ENCODE data around the gene SORCS2.

The SORCS2 gene

DNA sequence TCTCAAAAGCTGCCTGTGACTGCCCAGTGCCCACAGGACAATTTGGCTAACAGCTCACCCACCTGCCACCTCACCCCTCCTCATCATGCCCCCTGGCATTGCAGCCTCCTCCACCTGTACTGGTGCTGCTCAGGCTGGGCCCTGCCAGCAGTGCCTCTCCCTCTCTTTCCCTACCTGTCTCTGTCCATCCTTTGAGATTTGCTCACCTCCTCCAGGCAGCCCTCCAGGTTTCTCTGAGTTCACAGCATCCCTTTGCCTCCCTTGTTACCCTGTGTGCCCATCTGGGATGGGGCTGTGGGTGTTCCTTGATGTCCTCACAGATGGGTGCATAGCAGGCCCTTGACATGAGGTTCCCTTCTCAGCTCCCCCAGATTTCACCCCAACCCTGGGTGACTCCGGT is 522.4 kb downstream of the SORCS2 start:
- TF ChIP-seq CTCF (IDR thresholded peaks at IDR 0.05; ENCODE audit: extremely low read depth, missing control alignments), result no peak
- DNase-seq (ENCODE audit: low spot score), result no peak

GRCh38 chr4:7715271-7716009 is 523.1 kb downstream of the SORCS2 start:
- no peak for TF ChIP-seq CTCF (IDR thresholded peaks at IDR 0.05; ENCODE audit: extremely low read depth, missing control alignments)
- no peak for DNase-seq (ENCODE audit: low spot score)

DNA sequence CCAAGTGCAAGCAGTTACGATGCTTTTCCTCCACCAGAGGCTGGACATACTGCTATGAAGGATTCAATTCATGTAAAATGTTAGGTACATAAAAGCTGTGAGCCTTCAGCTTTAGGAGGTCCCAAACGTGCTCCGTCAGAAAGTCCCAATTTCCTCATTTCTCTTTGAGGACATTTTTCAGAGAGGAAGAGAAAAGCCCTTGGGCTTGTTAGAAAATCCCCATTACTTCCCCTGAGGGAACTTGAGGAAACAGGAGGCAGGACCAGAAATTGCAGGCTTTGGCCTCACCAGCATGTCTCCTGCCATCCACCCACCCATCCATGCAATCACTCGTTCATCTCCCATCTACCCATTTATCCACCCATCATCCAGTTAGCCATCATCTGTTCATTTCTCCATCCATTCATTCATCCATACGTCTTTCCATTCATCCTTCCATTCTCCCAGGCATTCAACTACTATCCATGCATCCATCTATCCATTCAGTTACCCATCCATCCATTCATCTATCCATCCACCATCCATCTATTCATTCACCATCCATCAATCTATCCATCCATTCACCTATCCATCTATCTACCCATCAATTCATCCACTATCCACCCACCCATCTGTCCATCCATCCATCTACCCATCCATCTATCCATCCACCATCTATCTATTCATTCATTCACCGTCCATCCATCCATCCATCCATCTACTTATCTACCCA is 523.8 kb downstream of the SORCS2 start:
- TF ChIP-seq CTCF (IDR thresholded peaks at IDR 0.05; ENCODE audit: extremely low read depth, missing control alignments), result no peak
- no peak for DNase-seq (ENCODE audit: low spot score)

GRCh38 chr4:7717161-7717560 is 524.8 kb downstream of the SORCS2 start:
- TF ChIP-seq CTCF (IDR thresholded peaks at IDR 0.05; ENCODE audit: extremely low read depth, missing control alignments), result no peak
- DNase-seq (ENCODE audit: low spot score), result no peak

GRCh38 chr4:7717946-7718490 is 525.7 kb downstream of the SORCS2 start:
- TF ChIP-seq CTCF (IDR thresholded peaks at IDR 0.05; ENCODE audit: extremely low read depth, missing control alignments), result no peak
- no peak for DNase-seq (ENCODE audit: low spot score)

GRCh38 chr4:7719354-7720174 is 527.2 kb downstream of the SORCS2 start:
- DNase-seq (ENCODE audit: low spot score), result peak; percentile 80
- TF ChIP-seq CTCF (IDR thresholded peaks at IDR 0.05; ENCODE audit: extremely low read depth, missing control alignments), result peak; percentile 74

Measured in GM20000 (cell line).